ENCODE data around the gene PRPF19. TPM values are rescaled to one million over a fixed set of nuclear protein-coding genes. Genes with fewer than 3 reads are reported as not detected.

The PRPF19 gene
- polyA plus RNA-seq, 1 donor (not counting 4 experiments of a cell fraction or from before 2014, with no cell fraction given), result 35.4 TPM

- dilution Hi-C loops (cut with MboI; ENCODE audit: extremely low pct_ligation_motif_present, low sequenced_read_pairs), result no loop called here
- Histone ChIP-seq H3K4me2 (ENCODE audit: control insufficient read depth, extremely low read depth, insufficient read depth, low read depth, low read length) (no peak overlapping the region), H3K4me3 (ENCODE audit: control insufficient read depth in 2 of 3, extremely low read depth in 1 of 3, insufficient read depth in 2 of 3, low read depth in 1 of 3, low read length in 3 of 3) (no peak overlapping the region), H3K27me3 (ENCODE audit: control insufficient read depth, extremely low read depth, insufficient read depth, low read length) (no peaks in the 10 kb centered on the region), H3K9me3 (ENCODE audit: control insufficient read depth, low read depth, low read length) (no peaks in the 10 kb centered on the region), H3K9me1 (ENCODE audit: control insufficient read depth, extremely low read depth, insufficient read depth, low read length) (no peaks in the 10 kb centered on the region), H3K9ac (ENCODE audit: control insufficient read depth, extremely low read depth, insufficient read depth, low read length) (no peak overlapping the region), H4K20me1 (ENCODE audit: control insufficient read depth, extremely low read depth, insufficient read depth, low read length) (no peaks in the 10 kb centered on the region), H2AFZ (ENCODE audit: control insufficient read depth, low read length) (no peak overlapping the region), H3K4me1 (ENCODE audit: control insufficient read depth, extremely low read depth, insufficient read depth, low read length) (no peaks in the 10 kb centered on the region), H3K36me3 (ENCODE audit: control insufficient read depth in 2 of 2, extremely low read depth in 1 of 2, insufficient read depth in 2 of 2, low read length in 2 of 2) (no peaks in the 10 kb centered on the region), H3K27ac (ENCODE audit: control insufficient read depth, insufficient read depth, low read length) (no peak overlapping the region), H3K79me2 (ENCODE audit: control insufficient read depth, insufficient read depth, low read length) (no peaks in the 10 kb centered on the region)
- FAIRE-seq (no peak), DNase-seq (ENCODE audit: low read depth, low spot score) (no peak)
- TF ChIP-seq, protein P1, sequence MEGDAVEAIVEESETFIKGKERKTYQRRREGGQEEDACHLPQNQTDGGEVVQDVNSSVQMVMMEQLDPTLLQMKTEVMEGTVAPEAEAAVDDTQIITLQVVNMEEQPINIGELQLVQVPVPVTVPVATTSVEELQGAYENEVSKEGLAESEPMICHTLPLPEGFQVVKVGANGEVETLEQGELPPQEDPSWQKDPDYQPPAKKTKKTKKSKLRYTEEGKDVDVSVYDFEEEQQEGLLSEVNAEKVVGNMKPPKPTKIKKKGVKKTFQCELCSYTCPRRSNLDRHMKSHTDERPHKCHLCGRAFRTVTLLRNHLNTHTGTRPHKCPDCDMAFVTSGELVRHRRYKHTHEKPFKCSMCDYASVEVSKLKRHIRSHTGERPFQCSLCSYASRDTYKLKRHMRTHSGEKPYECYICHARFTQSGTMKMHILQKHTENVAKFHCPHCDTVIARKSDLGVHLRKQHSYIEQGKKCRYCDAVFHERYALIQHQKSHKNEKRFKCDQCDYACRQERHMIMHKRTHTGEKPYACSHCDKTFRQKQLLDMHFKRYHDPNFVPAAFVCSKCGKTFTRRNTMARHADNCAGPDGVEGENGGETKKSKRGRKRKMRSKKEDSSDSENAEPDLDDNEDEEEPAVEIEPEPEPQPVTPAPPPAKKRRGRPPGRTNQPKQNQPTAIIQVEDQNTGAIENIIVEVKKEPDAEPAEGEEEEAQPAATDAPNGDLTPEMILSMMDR (optimal IDR thresholded peaks at IDR 0.05 in 1 of 3, IDR thresholded peaks at IDR 0.05 in 1 of 3, conservative IDR thresholded peaks at IDR 0.05 in 1 of 3; ENCODE audit: extremely low read depth in 1 of 3, insufficient read depth in 2 of 3, low read length in 3 of 3), result no peak
- TF ChIP-seq EZH2 (IDR thresholded peaks at IDR 0.05; ENCODE audit: low read length), result no peak
Observed at GRCh38 chr11:60858236-60858635, 48.1 kb downstream of the PRPF19 start.

DNA sequence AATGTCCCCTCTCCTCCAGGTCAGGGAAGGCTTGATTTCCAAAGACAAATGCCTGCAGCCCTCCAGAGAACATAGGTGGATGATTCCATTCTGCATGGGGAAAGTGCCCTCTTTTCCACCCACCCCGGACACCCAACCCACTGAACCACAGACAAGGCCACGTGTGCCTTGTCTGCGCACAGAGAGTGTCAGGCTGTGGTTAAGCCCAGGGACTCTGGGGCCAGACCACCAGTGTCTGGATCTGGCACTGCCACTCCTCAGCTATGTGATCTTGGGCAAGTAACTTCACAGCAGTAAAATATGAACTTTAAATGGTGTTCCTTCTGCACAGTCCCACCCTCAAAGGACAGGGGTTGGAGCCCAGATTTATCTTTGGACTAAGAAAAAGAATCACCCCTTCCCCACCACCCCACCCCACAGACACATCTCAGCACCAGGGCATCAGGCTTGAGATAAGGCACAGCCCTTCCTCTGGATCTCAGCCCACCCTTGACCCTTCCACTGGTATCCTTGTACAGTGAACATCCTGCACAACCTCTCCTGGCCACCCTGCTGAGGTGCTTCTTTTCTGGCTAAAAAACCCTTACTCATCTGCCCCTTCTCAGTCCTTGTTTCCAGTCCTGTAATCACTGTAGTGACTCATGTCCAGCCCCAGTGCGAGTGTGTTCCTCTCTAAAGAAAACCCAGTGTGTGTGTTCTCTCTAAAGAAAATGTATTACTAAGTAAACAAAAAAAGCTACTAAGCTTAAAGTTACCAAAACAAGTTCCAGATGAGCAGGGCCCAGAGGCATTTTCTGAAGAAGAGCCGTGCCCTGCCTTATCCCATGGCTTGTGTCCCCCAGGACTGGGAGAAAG, 48.8 kb downstream of the PRPF19 start:
- FAIRE-seq, result no peak
- no peak overlapping the region for H2AFZ ChIP-seq (ENCODE audit: control insufficient read depth, low read length)
- H3K27ac ChIP-seq (ENCODE audit: control insufficient read depth, insufficient read depth, low read length), result no peak overlapping the region

More for the DNA sequence above, 48.8 kb downstream of the PRPF19 start:
- Histone ChIP-seq H3K9me3 (ENCODE audit: control insufficient read depth, low read depth, low read length) (no peaks in the 10 kb centered on the region), H3K4me2 (ENCODE audit: control insufficient read depth, extremely low read depth, insufficient read depth, low read depth, low read length) (no peak overlapping the region), H3K27me3 (ENCODE audit: control insufficient read depth, extremely low read depth, insufficient read depth, low read length) (no peaks in the 10 kb centered on the region), H3K4me3 (ENCODE audit: control insufficient read depth in 2 of 3, extremely low read depth in 1 of 3, insufficient read depth in 2 of 3, low read depth in 1 of 3, low read length in 3 of 3) (no peak overlapping the region), H3K9me1 (ENCODE audit: control insufficient read depth, extremely low read depth, insufficient read depth, low read length) (no peaks in the 10 kb centered on the region), H3K79me2 (ENCODE audit: control insufficient read depth, insufficient read depth, low read length) (no peaks in the 10 kb centered on the region), H3K4me1 (ENCODE audit: control insufficient read depth, extremely low read depth, insufficient read depth, low read length) (no peaks in the 10 kb centered on the region), H3K9ac (ENCODE audit: control insufficient read depth, extremely low read depth, insufficient read depth, low read length) (no peak overlapping the region), H3K36me3 (ENCODE audit: control insufficient read depth in 2 of 2, extremely low read depth in 1 of 2, insufficient read depth in 2 of 2, low read length in 2 of 2) (no peaks in the 10 kb centered on the region), H4K20me1 (ENCODE audit: control insufficient read depth, extremely low read depth, insufficient read depth, low read length) (no peaks in the 10 kb centered on the region)
- TF ChIP-seq, protein P1 (optimal IDR thresholded peaks at IDR 0.05 in 1 of 3, IDR thresholded peaks at IDR 0.05 in 1 of 3, conservative IDR thresholded peaks at IDR 0.05 in 1 of 3; ENCODE audit: extremely low read depth in 1 of 3, insufficient read depth in 2 of 3, low read length in 3 of 3), result no peak
- no peak for TF ChIP-seq EZH2 (IDR thresholded peaks at IDR 0.05; ENCODE audit: low read length)
- DNase-seq (ENCODE audit: low read depth, low spot score), result no peak
- dilution Hi-C loops (cut with MboI; ENCODE audit: extremely low pct_ligation_motif_present, low sequenced_read_pairs), result no loop called here
